H1 (cell line): ENCODE results near the gene SLC24A1. TPM values are rescaled to one million over a fixed set of nuclear protein-coding genes. Genes with fewer than 3 reads are reported as not detected.

Experiments used
- KDM5A ChIP-seq: fragments of 200-600 bp; IDR thresholded peaks from 2 replicates; pipeline ENCODE4 v1.7.1; 2012; ENCODE audit warnings: mild to moderate bottlenecking, low read length, inconsistent platforms, mixed read lengths
- RAD21 ChIP-seq, 2 experiments: IDR thresholded peaks in 1 of 2; conservative IDR thresholded peaks in 1 of 2; 2 replicates each; pipeline ENCODE4 v1.6.1; 2011; ENCODE audit warnings: low read depth in 2 of 2, low read length in 2 of 2, improper control_type of control experiment in 1 of 2, inconsistent platforms in 1 of 2, mild to moderate bottlenecking in 1 of 2, moderate library complexity in 1 of 2
- SAP30 ChIP-seq: fragments of 300-600 bp; sonication (generic); IDR thresholded peaks from 2 replicates; pipeline ENCODE4 v1.7.1; 2012; ENCODE audit warnings: low read length, moderate library complexity, mild to moderate bottlenecking, inconsistent platforms; ENCODE audit not compliant: insufficient read depth, insufficient replicate concordance
- polyA plus RNA-seq, 7 experiments: library from polyadenylated mRNA; depleted of rRNA in 3 of 7; stranded (reverse) in 5 of 7; unstranded in 2 of 7; fragments of >200 nt in 5 of 7; fragments of 200-250 nt in 2 of 7; gene quantifications; 1 replicate in 5 of 7; 2 replicates in 1 of 7; 4 replicates in 1 of 7; pipeline versions ENCODE4 v1.2.1 to v1.2.3, GENCODE V29; 2011 to 2013; ENCODE audit warnings: missing spikeins in 2 of 7, mixed read lengths in 2 of 7
- total RNA-seq: library from RNA; stranded (reverse); fragmentation: NEBNext Ultra II Directional; extraction: Animal tissue kit (Norgen Biotek cat#: 25700); gene quantifications from 2 replicates; pipeline ENCODE4 v1.2.1, GENCODE V29; 2021

SLC24A1 gene
- total and polyA plus RNA-seq, 2 of the 8 experiments (the other 6 are each of a cell fraction or from before 2014, with no cell fraction given) = 4.9 to 6.6 TPM

GRCh38 chr15:65663521-65663920 is 41.8 kb downstream of the SLC24A1 start (continued):
- TF ChIP-seq RAD21 (IDR thresholded peaks at IDR 0.05 in 1 of 2, conservative IDR thresholded peaks at IDR 0.05 in 1 of 2; ENCODE audit: low read depth in 2 of 2, low read length in 2 of 2) (no peak), KDM5A (no peak), SAP30 (no peak)
